CD4-positive, CD25-positive, alpha-beta regulatory T cell (primary cell): Measurements from ENCODE around the gene CALML4. TPM values are rescaled to one million over a fixed set of nuclear protein-coding genes. Genes with fewer than 3 reads are reported as not detected.
"Not testable (repeated sequence)": the region's sequence is repeated elsewhere in the genome, so short reads cannot be mapped to it uniquely, and the experiment has no call there.

Experiments used
- ATAC-seq, 2 donors: fragments of 150-1000 bp; cut with Tn5 transposase; one replicate each; pipeline ENCODE4 v1.10.0; 2021; ENCODE audit warnings: low read depth in 2 of 2, moderate number of reproducible peaks in 2 of 2, moderate library complexity in 1 of 2
- DNase-seq, 3 donors: peaks; one replicate each; pipeline versions ENCODE4 v3.0.0 to v3.0.0-alpha.2; 2012 to 2022; ENCODE audit warnings: mixed read lengths in 1 of 3
- H3K27ac ChIP-seq: one replicate; pipeline ENCODE4 v1.7.0; 2013; ENCODE audit warnings: mild to moderate bottlenecking, low read length; ENCODE audit not compliant: insufficient read depth, poor library complexity, severe bottlenecking
- H3K27me3 ChIP-seq: one replicate; pipeline ENCODE4 v1.7.0; 2013; ENCODE audit warnings: low read length; ENCODE audit not compliant: control insufficient read depth, insufficient read depth
- H3K36me3 ChIP-seq: one replicate; pipeline ENCODE4 v1.7.0; 2013; ENCODE audit warnings: mild to moderate bottlenecking, low read length, moderate library complexity; ENCODE audit not compliant: control insufficient read depth, insufficient read depth
- H3K4me1 ChIP-seq: 2 replicates; pipeline ENCODE4 v1.7.0; 2013; ENCODE audit warnings: mild to moderate bottlenecking, low read length; ENCODE audit not compliant: insufficient read depth, control insufficient read depth, poor library complexity, severe bottlenecking
- H3K4me3 ChIP-seq: one replicate; pipeline ENCODE4 v1.7.0; 2013; ENCODE audit warnings: low read depth, mild to moderate bottlenecking, low read length, moderate library complexity
- H3K9me3 ChIP-seq, 2 experiments: 1 replicate in 1 of 2; 2 replicates in 1 of 2; pipeline ENCODE4 v1.7.0; 2013; ENCODE audit warnings: low read length in 2 of 2, mild to moderate bottlenecking in 1 of 2, moderate library complexity in 1 of 2; ENCODE audit not compliant: control insufficient read depth in 2 of 2
- H3K27ac Mint-ChIP-seq, 3 donors: one replicate each; pipeline ENCODE4 v1.8.0; 2020 to 2022; ENCODE audit warnings: mild to moderate bottlenecking in 3 of 3, mixed read lengths in 3 of 3, moderate library complexity in 2 of 3
- H3K27me3 Mint-ChIP-seq: one replicate; pipeline ENCODE4 v1.8.0; 2022; ENCODE audit warnings: mild to moderate bottlenecking, mixed read lengths
- H3K36me3 Mint-ChIP-seq: one replicate; pipeline ENCODE4 v1.8.0; 2020; ENCODE audit warnings: mixed read lengths
- H3K4me1 Mint-ChIP-seq, 4 donors: one replicate each; pipeline ENCODE4 v1.8.0; 2020 to 2022; ENCODE audit warnings: mixed read lengths in 4 of 4, mild to moderate bottlenecking in 1 of 4
- H3K4me3 Mint-ChIP-seq, 4 donors: one replicate each; pipeline ENCODE4 v1.8.0; 2020 to 2022; ENCODE audit warnings: mild to moderate bottlenecking in 4 of 4, mixed read lengths in 4 of 4, moderate library complexity in 3 of 4
- H3K9me3 Mint-ChIP-seq, 7 donors: one replicate each; pipeline ENCODE4 v1.8.0; 2020 to 2022; ENCODE audit warnings: mixed read lengths in 7 of 7, mild to moderate bottlenecking in 3 of 7, moderate library complexity in 2 of 7
- polyA plus RNA-seq, 4 donors: library from polyadenylated mRNA; unstranded; fragments of 300-500 nt; fragmentation: Illumina TruSeq; gene quantifications; one replicate each; pipeline ENCODE4 v1.2.3, GENCODE V29; 2021
- total RNA-seq: library from RNA; stranded (reverse); gene quantifications from one replicate; pipeline ENCODE4 v1.2.3, GENCODE V29; 2022

CALML4 gene
- total and polyA plus RNA-seq, 5 donors from 2014 or later = 0.17 to 3.2 (median 0.78) TPM

- peaks cover 7 to 15% (median 10%) of the 10 kb centered on the region in 4 donors for H3K4me1 Mint-ChIP-seq
- not testable (repeated sequence) for H3K9me3 Mint-ChIP-seq, H3K27me3 Mint-ChIP-seq, ATAC-seq, H3K9me3 ChIP-seq, H3K27ac Mint-ChIP-seq, H3K4me1 ChIP-seq, H3K36me3 ChIP-seq, H3K4me3 Mint-ChIP-seq, H3K4me3 ChIP-seq, H3K27me3 ChIP-seq, H3K36me3 Mint-ChIP-seq, DNase-seq, H3K27ac ChIP-seq
These were observed 17.3 kb upstream of the CALML4 start for GRCh38 chr15:68222432-68222743.

GRCh38 chr15:68221530-68222431 is 16.6 kb upstream of the CALML4 start:
- not testable (repeated sequence) for H3K4me3 Mint-ChIP-seq, H3K9me3 ChIP-seq

GRCh38 chr15:68220967-68221366 is 15.8 kb upstream of the CALML4 start:
- Histone ChIP-seq H3K9me3 (no peaks in the 10 kb centered on the region), H3K4me1 (no peaks in the 10 kb centered on the region), H3K27me3 (no peaks in the 10 kb centered on the region), H3K36me3 (no peaks in the 10 kb centered on the region), H3K4me3 (no peak overlapping the region), H3K27ac (no peak overlapping the region)
- peaks cover 6% of the 10 kb centered on the region for H3K36me3 Mint-ChIP-seq
- peaks cover 0 to 2% (median 0%) of the 10 kb centered on the region in 7 donors for H3K9me3 Mint-ChIP-seq
- H3K27ac Mint-ChIP-seq = no peak overlapping the region
- DNase-seq (no peak), ATAC-seq (no peak)
- H3K27me3 Mint-ChIP-seq = no peaks in the 10 kb centered on the region
- no peak overlapping the region for H3K4me3 Mint-ChIP-seq
- peaks cover 7 to 11% (median 9%) of the 10 kb centered on the region in 4 donors for H3K4me1 Mint-ChIP-seq

More at GRCh38 chr15:68221530-68222431, 16.6 kb upstream of the CALML4 start:
- DNase-seq, H3K36me3 ChIP-seq, ATAC-seq, H3K9me3 Mint-ChIP-seq, H3K27ac Mint-ChIP-seq, H3K4me3 ChIP-seq, H3K27me3 ChIP-seq, H3K36me3 Mint-ChIP-seq, H3K27me3 Mint-ChIP-seq, H3K4me1 ChIP-seq, H3K27ac ChIP-seq: not testable (repeated sequence)
- peaks cover 7 to 13% (median 10%) of the 10 kb centered on the region in 4 donors for H3K4me1 Mint-ChIP-seq

GRCh38 chr15:68220489-68220888 is 15.4 kb upstream of the CALML4 start:
- no peak overlapping the region for H3K27ac Mint-ChIP-seq
- H3K4me3 ChIP-seq = no peak overlapping the region
- no peaks in the 10 kb centered on the region for H3K4me1 ChIP-seq
- no peak overlapping the region for H3K4me3 Mint-ChIP-seq
- no peaks in the 10 kb centered on the region for H3K27me3 ChIP-seq
- H3K9me3 ChIP-seq = no peaks in the 10 kb centered on the region
- no peak for ATAC-seq
- H3K36me3 Mint-ChIP-seq = peaks cover 6% of the 10 kb centered on the region
- no peaks in the 10 kb centered on the region for H3K27me3 Mint-ChIP-seq
- DNase-seq = no peak
- H3K9me3 Mint-ChIP-seq = peaks cover 0 to 2% (median 0%) of the 10 kb centered on the region in 7 donors
- H3K27ac ChIP-seq = no peak overlapping the region
- no peaks in the 10 kb centered on the region for H3K36me3 ChIP-seq
- peaks cover 7 to 11% (median 9%) of the 10 kb centered on the region in 4 donors for H3K4me1 Mint-ChIP-seq

- Histone ChIP-seq H3K4me3 (no peak overlapping the region), H3K9me3 (no peaks in the 10 kb centered on the region), H3K4me1 (no peaks in the 10 kb centered on the region), H3K27me3 (no peaks in the 10 kb centered on the region), H3K27ac (no peak overlapping the region), H3K36me3 (no peaks in the 10 kb centered on the region)
- Mint-ChIP-seq H3K9me3 (peaks cover 0 to 2% (median 0%) of the 10 kb centered on the region in 7 donors), H3K27ac (no peak overlapping the region), H3K36me3 (peaks cover 6% of the 10 kb centered on the region), H3K27me3 (no peaks in the 10 kb centered on the region), H3K4me1 (peaks cover 0 to 2% (median 0%) of the 10 kb centered on the region in 4 donors), H3K4me3 (no peak overlapping the region)
- DNase-seq (no peak), ATAC-seq (no peak)
These were observed 14.0 kb upstream of the CALML4 start for GRCh38 chr15:68218847-68219798.

GRCh38 chr15:68218331-68218730 is 13.2 kb upstream of the CALML4 start:
- ATAC-seq (no peak), DNase-seq (no peak)
- Histone ChIP-seq H3K27ac (no peak overlapping the region), H3K4me1 (no peaks in the 10 kb centered on the region), H3K27me3 (no peaks in the 10 kb centered on the region), H3K36me3 (no peaks in the 10 kb centered on the region), H3K9me3 (no peaks in the 10 kb centered on the region), H3K4me3 (no peak overlapping the region)
- Mint-ChIP-seq H3K4me1 (peaks cover 0 to 2% (median 0%) of the 10 kb centered on the region in 4 donors), H3K27me3 (no peaks in the 10 kb centered on the region), H3K36me3 (peaks cover 6% of the 10 kb centered on the region), H3K4me3 (no peak overlapping the region), H3K9me3 (peaks cover 0 to 2% (median 0%) of the 10 kb centered on the region in 7 donors), H3K27ac (no peak overlapping the region)

- no peak overlapping the region for H3K4me3 ChIP-seq
- H3K36me3 ChIP-seq = no peaks in the 10 kb centered on the region
- peaks cover 0 to 2% (median under 1%) of the 10 kb centered on the region in 4 donors for H3K4me1 Mint-ChIP-seq
- H3K27me3 ChIP-seq = no peaks in the 10 kb centered on the region
- H3K27ac ChIP-seq = no peak overlapping the region
- no peak overlapping the region for H3K4me3 Mint-ChIP-seq
- H3K4me1 ChIP-seq = no peaks in the 10 kb centered on the region
- ATAC-seq = no peak
- no peak overlapping the region for H3K27ac Mint-ChIP-seq
- peaks cover 6% of the 10 kb centered on the region for H3K36me3 Mint-ChIP-seq
- no peaks in the 10 kb centered on the region for H3K27me3 Mint-ChIP-seq
- peaks cover 0 to 2% (median 0%) of the 10 kb centered on the region in 7 donors for H3K9me3 Mint-ChIP-seq
- DNase-seq = no peak
- H3K9me3 ChIP-seq = no peaks in the 10 kb centered on the region
These were observed 12.2 kb upstream of the CALML4 start for GRCh38 chr15:68217341-68217740.
